HG03280 (cell line): ENCODE measurements around the gene XXYLT1.
"Not testable (repeated sequence)": the region's sequence is repeated elsewhere in the genome, so short reads cannot be mapped to it uniquely, and the experiment has no call there.

Source experiments
- ATAC-seq: cut with Tn5 transposase; IDR thresholded peaks from one replicate; pipeline ENCODE4 v1.9.1; 2021; ENCODE audit warnings: mild to moderate bottlenecking, moderate library complexity; ENCODE audit not compliant: unreplicated experiment

The XXYLT1 gene

GRCh38 chr3:195270817-195271409 is at the start of gene XXYLT1:
Gene XXYLT1, minus strand, starts transcription at chr3:195271159. Its CDS starts 101 bp downstream, at chr3:195271058.
- peak; percentile 80 for ATAC-seq

GRCh38 chr3:195319060-195319459 is 48.1 kb upstream of the XXYLT1 start:
- no peak for ATAC-seq

- no peak for ATAC-seq
Measured at GRCh38 chr3:195312714-195313113, 41.8 kb upstream of the XXYLT1 start.

GRCh38 chr3:195307711-195308110 is 36.8 kb upstream of the XXYLT1 start:
- ATAC-seq, result no peak

- no peak for ATAC-seq
Measured at GRCh38 chr3:195306369-195306768, 35.4 kb upstream of the XXYLT1 start.

GRCh38 chr3:195302431-195302830 is 31.5 kb upstream of the XXYLT1 start:
- ATAC-seq, result no peak

- no peak for ATAC-seq
Measured at GRCh38 chr3:195297446-195297845, 26.5 kb upstream of the XXYLT1 start.

- no peak for ATAC-seq
Measured at GRCh38 chr3:195296662-195297061, 25.7 kb upstream of the XXYLT1 start.

GRCh38 chr3:195291121-195291520 is 20.2 kb upstream of the XXYLT1 start:
- no peak for ATAC-seq

GRCh38 chr3:195290643-195291042 is 19.7 kb upstream of the XXYLT1 start:
- not testable (repeated sequence) for ATAC-seq

GRCh38 chr3:195286115-195286872 is 15.3 kb upstream of the XXYLT1 start:
- no peak for ATAC-seq

- ATAC-seq, result no peak
Measured at GRCh38 chr3:195285372-195285771, 14.4 kb upstream of the XXYLT1 start.

- ATAC-seq, result no peak
Measured at GRCh38 chr3:195284842-195285241, 13.9 kb upstream of the XXYLT1 start.

- no peak for ATAC-seq
Measured at GRCh38 chr3:195282961-195283360, 12.0 kb upstream of the XXYLT1 start.

- no peak for ATAC-seq
Measured at GRCh38 chr3:195274259-195274966, 3.5 kb upstream of the XXYLT1 start.

- peak; percentile 63 for ATAC-seq
Measured at GRCh38 chr3:195271410-195272243, 668 bp upstream of the XXYLT1 start.

- peak; percentile 24 for ATAC-seq
Measured at GRCh38 chr3:195270079-195270816, 711 bp downstream of the XXYLT1 start.

GRCh38 chr3:195269375-195270078 is 1.4 kb downstream of the XXYLT1 start:
- ATAC-seq, result no peak

- ATAC-seq, result no peak
Measured at GRCh38 chr3:195268576-195269309, 2.2 kb downstream of the XXYLT1 start.
